HG02970 (cell line): Measurements from ENCODE around the gene LAMC1.

Experiments
- ATAC-seq: cut with Tn5 transposase; IDR thresholded peaks from one replicate; pipeline ENCODE4 v1.9.1; 2021; ENCODE audit warnings: mild to moderate bottlenecking, moderate library complexity, moderate number of reproducible peaks; ENCODE audit not compliant: unreplicated experiment, low FRiP score

Gene LAMC1

DNA sequence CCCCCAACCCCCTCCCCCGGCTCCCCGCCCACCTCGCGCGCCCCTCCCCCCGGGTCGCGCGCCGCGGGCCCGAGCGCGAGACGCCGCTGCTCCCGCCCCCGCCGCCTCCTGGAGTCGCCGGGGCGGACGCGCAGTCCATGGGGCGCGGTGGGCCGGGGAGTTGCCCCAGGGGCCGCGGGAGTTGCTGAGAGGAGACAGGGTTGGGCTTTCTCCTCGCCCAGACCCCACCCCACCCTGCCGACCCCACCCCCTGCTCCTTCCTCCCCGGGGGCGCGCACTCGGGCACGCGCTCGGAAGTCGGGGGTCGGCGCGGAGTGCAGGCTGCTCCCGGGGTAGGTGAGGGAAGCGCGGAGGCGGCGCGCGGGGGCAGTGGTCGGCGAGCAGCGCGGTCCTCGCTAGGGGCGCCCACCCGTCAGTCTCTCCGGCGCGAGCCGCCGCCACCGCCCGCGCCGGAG is at the start of gene LAMC1:
LAMC1 (plus strand) TSS at position 275 of the 455 bp plus-strand sequence. CDS start 297 bp downstream, outside the sequence.
- peak; percentile 36 for ATAC-seq

DNA sequence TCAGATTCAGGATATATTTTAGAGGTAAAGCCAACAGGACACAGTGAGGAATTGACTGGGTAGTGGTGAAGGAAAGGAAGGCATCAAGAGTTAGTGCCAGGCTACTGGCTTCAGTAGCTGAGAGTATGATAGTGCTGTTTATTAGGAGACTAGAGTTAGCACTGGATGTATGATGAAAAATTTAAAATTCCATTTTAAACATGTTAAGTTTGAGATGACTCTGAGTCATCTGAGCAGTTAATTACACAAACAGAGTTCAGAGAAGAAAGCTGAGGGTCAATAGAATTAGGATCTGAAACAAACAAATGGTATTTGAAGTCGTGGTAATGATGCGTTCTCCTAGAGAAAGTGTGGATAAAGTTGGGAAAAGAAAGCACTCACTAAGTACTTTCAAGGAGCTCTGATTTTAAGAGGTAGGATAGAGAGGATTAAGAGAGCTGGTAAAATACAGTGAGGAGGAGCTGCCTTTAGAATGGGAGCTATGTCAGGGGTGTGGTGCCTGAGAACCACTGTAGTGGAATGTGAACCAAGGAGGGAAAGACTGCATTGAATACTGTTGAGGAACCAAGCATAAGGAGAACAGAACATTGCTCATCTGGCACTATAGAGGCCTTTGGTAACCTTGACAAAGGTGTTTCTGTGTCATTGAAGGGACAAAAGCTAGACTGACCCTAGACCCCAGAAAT is 48.6 kb upstream of the LAMC1 start:
- ATAC-seq = no peak

DNA sequence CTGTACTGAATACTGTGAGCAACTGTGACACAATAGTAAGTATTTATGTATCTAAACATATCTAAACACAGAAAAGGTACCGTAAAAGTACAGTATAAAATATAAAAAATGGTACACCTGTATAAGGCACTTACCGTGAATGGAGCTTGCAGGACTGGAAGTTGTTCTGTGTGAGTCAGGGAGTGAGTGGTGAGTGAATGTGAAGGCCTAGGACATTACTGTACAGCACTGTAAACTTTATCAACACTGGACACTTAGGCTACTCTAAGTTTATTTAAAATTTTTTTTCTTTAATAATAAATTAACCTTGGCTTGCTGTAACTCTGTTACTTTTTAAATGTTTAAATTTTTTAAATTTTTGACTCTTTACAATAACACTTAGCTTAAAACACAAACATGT is 45.7 kb upstream of the LAMC1 start:
- no peak for ATAC-seq

DNA sequence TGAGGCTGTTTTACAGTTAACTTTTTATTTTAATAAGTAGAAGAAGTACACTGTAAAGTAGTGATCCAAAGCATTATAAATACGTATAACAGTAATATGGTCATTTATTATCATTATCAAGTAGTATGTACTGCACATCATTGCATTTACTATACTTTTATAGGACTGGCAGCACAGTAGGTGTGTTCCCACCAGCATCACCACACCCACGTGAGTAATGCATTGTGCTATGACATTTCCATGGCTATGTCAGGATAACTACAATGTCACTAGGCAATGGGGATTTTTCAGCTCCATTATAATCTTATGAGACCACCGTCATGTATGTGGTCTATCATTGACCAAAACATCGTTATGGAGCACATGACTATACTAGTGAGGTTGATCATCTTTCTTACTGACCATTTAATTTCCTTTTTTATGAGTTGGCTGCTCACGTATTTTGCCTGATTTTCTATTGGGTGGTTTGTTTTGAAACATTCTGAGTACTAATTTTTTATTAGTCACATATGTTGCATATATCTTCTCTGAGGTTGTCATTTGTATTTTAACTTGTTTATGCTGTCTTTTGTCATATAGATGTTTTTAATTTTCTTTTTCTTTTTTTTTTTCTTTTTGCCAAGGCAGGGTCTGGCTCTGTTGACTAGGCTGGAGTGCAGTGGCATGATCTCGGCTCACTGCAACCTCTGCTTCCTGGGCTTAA is 44.9 kb upstream of the LAMC1 start:
- ATAC-seq = no peak

DNA sequence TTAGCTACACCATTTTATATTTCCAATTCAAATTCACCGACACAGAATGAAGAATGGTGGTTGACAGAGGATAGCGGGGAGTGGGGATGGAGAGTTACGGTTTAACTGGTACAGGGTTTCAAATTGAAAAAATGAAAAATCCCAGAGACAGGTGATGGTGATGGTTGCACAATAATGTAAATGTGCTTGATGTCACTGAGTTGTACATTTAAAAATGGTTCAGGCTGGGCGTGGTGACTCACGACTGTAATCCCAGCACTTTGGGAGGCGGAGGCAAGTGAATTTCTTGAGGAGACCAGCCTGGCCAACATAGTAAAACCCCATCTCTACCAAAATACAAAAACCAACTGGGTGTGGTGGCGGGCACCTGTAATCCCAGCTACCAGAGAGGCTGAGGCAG is 39.1 kb upstream of the LAMC1 start:
- no peak for ATAC-seq

DNA sequence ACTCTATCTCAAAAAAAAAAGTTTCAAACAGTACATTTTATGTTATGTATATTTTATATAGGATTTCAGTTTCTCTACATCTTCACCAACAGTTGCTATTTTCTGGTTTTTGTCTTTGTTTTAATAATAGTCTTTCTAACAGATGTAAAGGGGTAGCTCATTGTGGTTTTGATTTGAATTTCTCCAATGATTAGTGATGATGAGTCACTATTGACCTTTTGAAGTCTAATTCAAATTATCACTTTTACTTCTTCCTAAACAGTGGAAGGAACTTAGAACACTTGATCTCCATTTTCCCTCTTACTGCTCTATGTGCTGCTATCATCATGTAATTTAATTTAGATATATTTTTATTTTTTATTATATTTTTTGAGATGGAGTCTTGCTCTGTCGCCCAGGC is 38.6 kb upstream of the LAMC1 start:
- no peak for ATAC-seq

DNA sequence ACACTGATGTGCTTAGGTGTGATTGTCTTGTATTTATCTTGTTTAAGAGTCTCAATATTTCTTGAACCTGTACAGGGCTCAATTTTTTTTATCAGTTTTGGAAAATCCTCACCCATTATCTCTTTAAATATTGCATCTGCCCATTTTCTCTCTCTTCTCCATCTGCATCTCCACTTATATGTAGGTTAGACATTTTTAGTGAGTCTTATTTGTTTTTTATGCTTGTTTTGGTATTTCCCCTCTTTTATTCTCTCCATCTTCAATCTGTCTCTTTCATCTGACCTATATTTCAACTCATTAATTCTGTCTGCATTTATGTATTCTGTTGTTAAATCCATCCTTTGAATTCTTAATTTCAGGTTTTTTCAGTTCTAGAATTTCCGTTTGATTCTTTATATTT is 37.3 kb upstream of the LAMC1 start:
- ATAC-seq = no peak

DNA sequence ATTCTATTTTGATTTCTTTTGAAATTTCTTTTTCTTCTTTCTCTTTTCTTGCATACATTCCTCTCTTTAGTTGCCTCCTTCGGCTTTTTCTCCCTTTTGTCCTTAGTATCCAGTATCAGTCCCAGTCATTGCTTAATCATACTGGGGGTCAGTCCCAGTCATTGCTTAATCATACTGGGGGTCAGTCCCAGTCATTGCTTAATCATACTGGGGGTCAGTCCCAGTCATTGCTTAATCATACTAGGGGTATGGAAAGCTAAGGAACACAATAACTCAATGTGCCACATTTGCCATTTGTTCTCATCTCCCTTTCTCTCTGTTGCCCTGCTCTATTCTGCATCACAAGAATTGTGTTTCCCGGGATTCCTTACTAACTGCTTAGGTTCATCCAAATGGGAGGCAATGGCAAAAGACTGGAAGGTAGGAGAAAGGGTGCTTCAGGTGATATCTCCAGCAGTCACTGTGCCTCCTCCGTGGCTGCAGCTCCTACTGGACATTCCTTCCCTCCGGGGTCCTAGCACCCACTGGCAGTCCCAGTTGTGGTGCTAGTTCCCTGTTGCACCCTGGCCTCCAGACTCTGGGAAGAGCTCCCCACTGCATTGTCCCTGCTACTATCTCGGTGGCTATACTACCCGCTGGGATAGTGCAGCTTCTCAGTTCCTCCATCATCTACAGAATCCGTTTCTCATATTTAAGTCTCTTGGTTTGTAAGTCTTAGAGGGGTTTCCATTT is 32.6 kb upstream of the LAMC1 start:
- no peak for ATAC-seq

DNA sequence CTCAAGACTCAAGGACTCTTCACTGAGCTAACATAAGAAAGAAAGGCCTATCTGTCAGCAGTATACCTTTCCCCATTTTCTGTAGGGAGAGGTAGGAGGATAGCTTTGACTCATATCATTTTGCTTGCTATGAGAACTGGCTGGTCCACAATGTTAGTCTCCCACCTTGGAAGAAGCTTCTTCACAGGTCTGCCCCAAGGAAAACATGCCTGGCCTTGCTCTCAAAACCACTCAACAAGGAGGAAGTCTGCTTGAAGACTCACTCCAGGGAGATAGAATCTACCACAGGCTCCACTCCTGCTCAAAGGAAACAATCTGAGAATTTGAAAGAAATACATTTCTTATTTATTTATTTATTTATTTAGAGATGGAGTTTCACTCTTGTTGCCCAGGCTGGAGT is 29.5 kb upstream of the LAMC1 start:
- ATAC-seq = no peak

DNA sequence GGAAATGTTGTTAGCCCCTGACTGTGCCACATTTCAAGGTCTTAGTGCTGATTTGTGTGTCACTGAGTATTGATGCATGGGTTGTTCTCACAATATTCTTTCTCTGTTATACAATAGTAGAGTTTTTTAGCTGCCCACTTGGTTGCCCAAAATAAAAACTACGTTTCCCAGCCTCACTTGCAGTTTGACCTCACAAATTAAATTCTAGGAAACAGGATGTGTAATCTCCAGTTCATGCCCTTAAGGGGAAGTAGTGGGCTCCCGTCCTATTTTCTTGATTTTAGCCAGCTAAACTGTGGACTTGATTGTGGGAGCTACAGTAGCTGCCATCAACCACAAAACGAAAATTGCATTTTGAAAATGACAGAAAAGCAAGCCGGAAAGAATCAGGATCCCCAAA is 27.3 kb upstream of the LAMC1 start:
- no peak for ATAC-seq

DNA sequence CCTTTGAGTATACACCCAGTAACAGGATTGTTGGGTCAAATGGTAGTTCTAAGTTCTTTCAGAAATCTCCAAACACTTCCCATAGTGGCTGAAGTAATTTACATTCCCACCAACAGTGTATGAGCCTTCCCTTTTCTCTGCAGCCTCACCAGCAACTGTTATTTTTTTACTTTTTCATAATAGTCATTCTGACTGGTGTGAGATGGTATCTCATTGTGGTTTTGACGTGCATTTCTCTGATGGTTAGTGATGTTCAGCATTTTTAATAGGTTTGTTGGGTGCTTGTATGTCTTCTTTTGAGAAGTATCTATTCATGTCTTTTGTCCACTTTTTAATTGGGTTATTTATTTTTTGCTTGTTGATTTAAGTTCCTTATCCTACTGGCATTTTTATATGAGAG is 26.4 kb upstream of the LAMC1 start:
- ATAC-seq = no peak

DNA sequence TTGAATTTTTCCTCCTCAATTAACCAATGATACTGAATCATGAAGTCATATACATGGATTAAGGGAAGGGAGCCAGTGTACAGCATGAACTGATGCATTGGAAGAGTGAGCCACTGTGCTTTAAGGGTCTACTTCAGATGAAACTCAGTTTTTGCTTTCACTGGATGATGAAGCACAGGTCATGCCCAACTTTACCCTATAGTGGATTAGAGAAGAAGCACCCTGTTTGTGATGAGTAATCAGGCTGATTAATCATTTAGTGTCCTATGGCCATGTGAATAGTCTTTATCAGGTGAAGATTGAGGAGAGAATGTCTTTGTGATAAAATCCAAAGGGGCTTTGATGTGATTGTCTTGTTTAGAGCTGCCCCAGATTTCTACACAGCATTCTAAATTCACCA is 24.7 kb upstream of the LAMC1 start:
- ATAC-seq = no peak

DNA sequence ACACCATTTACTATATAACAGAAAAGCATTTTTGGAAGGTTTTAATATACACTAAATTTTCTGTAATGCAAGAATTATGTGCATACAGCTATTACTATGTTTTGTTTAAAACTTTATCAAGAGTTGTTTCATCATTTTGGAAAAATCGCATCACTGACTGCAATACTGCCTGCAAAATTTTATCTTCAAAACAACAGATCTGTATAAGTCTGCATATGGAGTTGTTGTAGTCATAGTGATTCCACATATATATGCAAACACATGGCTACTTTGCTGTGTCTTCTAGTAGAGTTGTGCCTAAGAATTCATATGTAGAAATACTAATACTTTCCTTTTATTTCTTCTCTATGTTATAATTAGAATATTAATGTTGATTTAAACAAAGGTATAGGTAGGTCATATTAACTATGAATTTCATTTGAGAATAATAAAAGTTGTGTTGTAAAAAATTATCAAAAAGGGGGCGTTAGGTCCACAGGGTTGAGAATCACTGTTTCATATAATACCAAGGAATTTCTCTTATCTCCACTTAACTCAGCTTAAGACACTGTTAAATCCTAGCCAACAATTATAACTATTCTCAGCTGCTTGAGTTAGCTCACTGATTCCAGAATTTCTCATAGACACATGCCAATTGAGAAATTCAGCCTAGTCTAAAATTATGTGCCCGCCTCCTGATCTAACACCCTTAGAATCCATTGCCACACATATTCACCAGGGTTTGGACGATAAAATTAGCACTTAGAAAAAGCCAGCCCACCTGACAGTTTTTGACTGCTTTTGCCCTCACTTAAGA is 22.9 kb upstream of the LAMC1 start:
- ATAC-seq = no peak

DNA sequence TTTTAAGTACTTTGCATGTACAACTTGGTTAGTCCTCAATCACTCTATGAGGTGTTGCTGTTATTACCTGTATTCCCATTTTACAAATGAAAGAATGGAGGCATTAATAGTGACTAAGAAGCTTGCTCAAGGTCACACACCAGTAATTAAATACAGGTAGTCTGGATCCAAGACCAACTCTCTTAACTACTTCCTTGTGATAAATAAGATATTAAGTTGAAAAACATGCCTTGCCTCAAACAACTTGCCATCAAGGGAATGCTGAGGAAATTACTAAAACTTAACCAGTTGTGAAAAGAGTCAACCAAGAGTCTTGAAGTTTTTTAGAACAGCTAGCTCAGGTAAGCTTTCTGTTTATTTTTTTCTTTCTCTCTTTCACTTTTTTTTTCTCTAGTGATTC is 21.0 kb upstream of the LAMC1 start:
- ATAC-seq = no peak

DNA sequence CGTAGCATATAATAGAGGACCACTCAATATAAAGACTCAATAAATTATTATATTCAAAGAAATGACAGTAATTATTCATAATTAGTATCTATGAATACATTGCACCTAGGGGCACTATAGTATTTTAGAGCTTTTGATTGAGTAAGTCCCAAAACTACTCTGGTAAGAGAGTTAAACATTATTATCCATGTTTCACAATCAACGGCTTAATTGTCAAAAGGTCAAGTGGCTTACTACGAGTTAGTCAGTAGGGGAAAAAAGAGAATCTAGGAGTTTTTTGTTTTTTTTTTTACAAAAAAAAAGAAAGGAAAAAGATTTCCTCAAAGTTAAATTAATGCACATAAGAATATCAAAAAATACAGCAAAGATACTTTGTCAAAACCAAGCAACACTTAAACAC is 20.4 kb upstream of the LAMC1 start:
- ATAC-seq = no peak

DNA sequence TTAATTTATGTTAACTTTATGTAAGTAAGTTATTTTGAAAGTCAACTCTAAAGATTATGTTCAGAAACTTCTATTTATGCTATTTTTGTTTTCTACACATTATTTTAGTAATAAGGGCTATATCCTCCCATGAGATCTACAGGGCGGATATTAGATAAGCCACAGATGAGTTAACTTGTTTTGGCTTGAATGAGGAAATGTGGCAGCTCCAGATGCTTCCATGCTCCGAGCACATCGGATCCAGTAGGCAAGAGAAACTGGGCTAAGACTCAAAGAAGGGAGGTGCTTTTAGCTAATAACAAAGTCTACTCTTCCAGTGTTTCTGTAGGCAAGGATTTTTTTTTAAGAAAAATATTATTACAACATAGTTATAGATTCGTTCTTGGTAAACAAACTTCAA is 20.0 kb upstream of the LAMC1 start:
- no peak for ATAC-seq

DNA sequence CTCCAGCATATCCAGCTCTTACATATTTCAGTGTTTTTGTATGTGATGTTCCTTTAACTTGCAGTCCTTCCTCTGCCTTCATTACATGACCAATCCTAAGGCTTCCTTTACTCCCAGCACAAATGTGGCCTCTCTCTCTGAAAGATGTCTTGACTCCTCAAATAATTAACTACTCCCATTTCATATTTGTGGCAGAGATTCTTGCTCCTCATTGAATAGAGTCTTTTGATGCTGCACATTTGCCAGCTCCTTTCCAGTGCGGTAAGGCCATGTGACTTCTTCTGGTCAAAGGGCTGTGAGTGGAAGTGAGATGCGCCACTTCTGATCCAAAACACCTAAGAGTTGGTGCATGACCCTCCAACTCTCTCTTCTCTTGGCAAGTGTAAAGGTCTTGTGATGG is 19.1 kb upstream of the LAMC1 start:
- ATAC-seq = no peak

DNA sequence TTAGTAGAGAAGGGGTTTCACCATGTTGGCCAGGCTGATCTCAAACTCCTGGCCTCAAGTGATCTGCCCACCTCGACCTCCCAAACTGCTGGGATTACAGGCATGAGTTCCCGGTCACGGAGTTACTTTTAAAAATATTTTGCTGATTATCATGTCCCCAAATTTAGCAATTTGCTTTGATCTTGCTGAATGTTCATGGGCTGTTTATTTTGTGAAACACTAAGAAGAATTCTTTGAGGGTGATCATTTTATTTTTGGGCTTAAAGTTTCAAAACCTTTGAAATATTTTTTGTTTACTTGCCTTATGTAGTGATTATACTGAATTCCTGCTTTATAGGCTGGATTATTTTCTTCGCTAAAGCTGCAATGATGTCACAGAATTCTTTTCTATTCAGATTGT is 11.4 kb upstream of the LAMC1 start:
- no peak for ATAC-seq

DNA sequence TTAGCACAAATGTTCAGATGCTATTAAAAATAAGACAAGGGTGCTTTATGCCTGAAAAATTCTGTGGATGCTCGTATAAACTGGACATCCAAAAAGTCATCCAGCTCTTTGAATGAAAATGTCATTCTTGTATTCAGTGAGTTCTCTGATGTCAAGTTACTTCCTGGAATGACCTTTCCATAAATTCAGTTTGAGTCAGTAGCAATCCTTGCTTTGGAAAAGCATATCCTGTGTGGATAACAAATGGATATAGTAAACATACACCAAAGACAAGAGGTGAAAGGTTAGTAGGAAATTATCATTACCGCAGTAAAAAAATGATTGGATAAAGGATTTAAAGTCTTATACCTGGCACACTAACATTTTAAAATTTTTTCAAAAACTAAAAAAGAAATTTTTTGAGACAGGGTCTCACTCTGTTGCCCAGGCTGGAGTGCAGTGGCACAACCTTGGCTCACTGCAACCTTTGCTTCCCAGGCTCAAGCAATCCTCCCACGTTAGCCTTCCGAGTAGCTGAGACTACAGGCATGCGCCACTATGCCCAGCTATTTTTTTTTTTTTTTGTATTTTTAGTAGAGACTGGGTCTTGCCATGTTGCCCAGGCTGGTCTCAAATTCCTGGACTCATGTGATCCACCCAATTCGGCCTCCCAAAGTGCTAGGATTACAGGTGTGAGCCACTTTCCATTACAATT is 10.8 kb upstream of the LAMC1 start:
- no peak for ATAC-seq

DNA sequence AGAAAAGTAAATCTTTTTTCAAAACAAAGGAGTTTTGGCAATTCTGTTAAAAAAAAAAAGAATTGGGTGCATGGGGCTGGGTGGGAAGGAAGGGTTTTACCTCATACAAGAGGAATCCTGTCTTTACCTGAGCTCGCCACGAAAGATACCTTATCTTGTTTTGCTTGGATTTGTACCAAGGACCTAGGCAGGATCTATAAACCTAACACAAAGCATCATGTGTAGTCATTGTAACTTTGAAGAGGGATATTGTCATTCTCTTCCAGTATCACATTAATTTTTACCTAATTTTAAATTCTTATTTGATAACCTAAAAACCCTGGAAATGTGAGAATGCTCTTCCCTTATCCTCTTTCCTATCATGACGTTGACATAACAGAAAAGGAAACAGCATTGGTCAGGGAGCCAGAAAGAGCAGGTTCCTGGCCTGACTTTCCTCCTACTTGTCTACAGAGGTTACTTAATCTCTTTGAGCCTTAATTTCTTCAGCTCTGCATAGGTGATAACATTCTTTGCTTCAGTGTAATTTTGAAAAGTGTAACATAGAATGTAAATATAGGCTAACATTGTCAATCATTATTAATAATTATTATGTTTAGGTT is 4.0 kb upstream of the LAMC1 start:
- ATAC-seq = no peak
